HepG2 (cell line): Measurements from ENCODE around the gene ARHGEF26. TPM values are rescaled to one million over a fixed set of nuclear protein-coding genes. Genes with fewer than 3 reads are reported as not detected.

Source experiments
- ATAC-seq: fragments of 200-7000 bp; cut with Tn5 transposase; 3 replicates; pipeline ENCODE4 v1.9.1; 2020; ENCODE audit warnings: mild to moderate bottlenecking, moderate library complexity
- BruUV-seq: library from RNA; stranded (reverse); fragments of 400-500 nt; replicated peaks from 2 replicates; lab custom pipeline; 2021; lab: Mats Ljungman, UMichigan
- CTCF ChIA-PET: fragments of 300-600 bp; formaldehyde crosslinking; extraction: SDS; loops from one replicate; lab custom pipeline; 2021; ENCODE audit warnings: low total read pairs, inconsistent platforms, low intra/inter-chr PET ratio; lab: Yijun Ruan, JAX
- POLR2A ChIA-PET: fragments of 350-600 bp; sonication (Branson Sonifier 250); formaldehyde crosslinking; loops from one replicate; lab custom pipeline; 2020; ENCODE audit warnings: antibody characterized with exemption, inconsistent platforms; lab: Yijun Ruan, JAX
- DNase-seq: peaks from one replicate; pipeline ENCODE4 v3.0.0-alpha.2; 2015; ENCODE audit warnings: low spot score
- FAIRE-seq: peaks from 3 replicates; lab custom pipeline; 2011; peaks lifted over from hg19 to GRCh38; lab: Jason Lieb, UNC
- H2AFZ ChIP-seq: one replicate; pipeline ENCODE4 v1.6.1; 2011; ENCODE audit warnings: low read length, inconsistent platforms
- H3K27ac ChIP-seq: fragments of 300-600 bp; 3 replicates; pipeline ENCODE4 v1.8.0; 2011; ENCODE audit warnings: mixed run types, mild to moderate bottlenecking, mixed read lengths, low read length, inconsistent platforms; ENCODE audit not compliant: insufficient read depth; ENCODE audit errors: extremely low read length
- H3K27me3 ChIP-seq, 2 experiments: fragments of 200-600 bp in 1 of 2; 2 replicates in 1 of 2; 3 replicates in 1 of 2; pipeline versions ENCODE4 v1.6.0 to v1.8.0; 2011; ENCODE audit warnings: low read length in 2 of 2, mild to moderate bottlenecking in 2 of 2, moderate library complexity in 2 of 2, inconsistent platforms in 1 of 2; ENCODE audit not compliant: insufficient read depth in 2 of 2, control insufficient read depth in 1 of 2
- H3K36me3 ChIP-seq, 2 experiments: fragments of 200-600 bp in 1 of 2; replicated peaks in 1 of 2; 2 replicates in 1 of 2; 3 replicates in 1 of 2; pipeline versions ENCODE4 v1.5.1 to v1.8.0; 2011; ENCODE audit warnings: low read length in 2 of 2, inconsistent platforms in 1 of 2; ENCODE audit not compliant: insufficient read depth in 2 of 2, control insufficient read depth in 1 of 2
- H3K4me1 ChIP-seq: 2 replicates; pipeline ENCODE4 v1.5.1; 2012; ENCODE audit warnings: low read length, inconsistent platforms; ENCODE audit not compliant: insufficient read depth
- H3K4me2 ChIP-seq: 2 replicates; pipeline ENCODE4 v1.6.0; 2011; ENCODE audit warnings: low read depth, low read length, inconsistent platforms
- H3K4me3 ChIP-seq, 3 experiments: fragments of 200-600 bp in 1 of 3; sonication (generic), shearing (Covaris generic) in 1 of 3; replicated peaks in 1 of 3; 2 replicates each; pipeline ENCODE4 v1.5.1; 2011 to 2016; ENCODE audit warnings: low read length in 3 of 3, inconsistent platforms in 2 of 3, low read depth in 2 of 3, mild to moderate bottlenecking in 2 of 3, control low read depth in 1 of 3, mixed read lengths in 1 of 3; ENCODE audit not compliant: insufficient read depth in 1 of 3
- H3K79me2 ChIP-seq: one replicate; pipeline ENCODE4 v1.6.1; 2011; ENCODE audit warnings: low read length, inconsistent platforms; ENCODE audit not compliant: insufficient read depth
- H3K9ac ChIP-seq: 2 replicates; pipeline ENCODE4 v1.6.0; 2011; ENCODE audit warnings: mild to moderate bottlenecking, low read depth, low read length, inconsistent platforms; ENCODE audit not compliant: insufficient read depth
- H3K9me3 ChIP-seq: 2 replicates; pipeline ENCODE4 v1.5.1; 2012; ENCODE audit warnings: mild to moderate bottlenecking, low read length
- H4K20me1 ChIP-seq: 2 replicates; pipeline ENCODE4 v1.6.0; 2011; ENCODE audit warnings: inconsistent platforms, mild to moderate bottlenecking, low read length, moderate library complexity; ENCODE audit not compliant: insufficient read depth
- ARID5B ChIP-seq: IDR thresholded peaks from 2 replicates; pipeline ENCODE4 v1.4.0; 2020; ENCODE audit warnings: mild to moderate bottlenecking, missing genetic modification reagents
- ATRX ChIP-seq: sonication (generic); formaldehyde crosslinking; IDR thresholded peaks from 2 replicates; pipeline ENCODE4 v1.4.0; 2020; ENCODE audit warnings: missing genetic modification reagents, borderline replicate concordance
- DDIT3 ChIP-seq: sonication (generic); formaldehyde crosslinking; IDR thresholded peaks from 2 replicates; pipeline ENCODE4 v1.4.0; 2020; ENCODE audit warnings: mild to moderate bottlenecking, missing genetic modification reagents
- JDP2 ChIP-seq: sonication (generic); formaldehyde crosslinking; IDR thresholded peaks from 2 replicates; pipeline ENCODE4 v1.8.1; 2022; ENCODE audit warnings: missing genetic modification reagents, borderline replicate concordance
- MXI1 ChIP-seq: IDR thresholded peaks from 3 replicates; pipeline ENCODE4 v1.6.1; 2012; ENCODE audit warnings: low read depth, low read length, inconsistent platforms, borderline replicate concordance
- NCOR1 ChIP-seq: fragments of 200-600 bp; sonication (generic); IDR thresholded peaks from 2 replicates; pipeline ENCODE4 v1.7.0; 2017; ENCODE audit warnings: antibody characterized with exemption, low read length, borderline replicate concordance
- PPARG ChIP-seq: conservative IDR thresholded peaks from 2 replicates; pipeline ENCODE4 v1.6.1; 2016; ENCODE audit warnings: missing biosample characterization, missing genetic modification reagents
- RCOR2 ChIP-seq: IDR thresholded peaks from 2 replicates; pipeline ENCODE4 v1.6.1; 2016; ENCODE audit warnings: missing biosample characterization, missing genetic modification reagents
- SIX4 ChIP-seq: sonication (generic); formaldehyde crosslinking; IDR thresholded peaks from 2 replicates; pipeline ENCODE4 v1.4.0; 2020; ENCODE audit warnings: missing genetic modification reagents
- ZNF264 ChIP-seq: sonication (generic); formaldehyde crosslinking; IDR thresholded peaks from 2 replicates; pipeline ENCODE4 v1.4.0; 2020; ENCODE audit warnings: missing genetic modification reagents
- ZNF350 ChIP-seq: sonication (generic); formaldehyde crosslinking; IDR thresholded peaks from 2 replicates; pipeline ENCODE4 v1.4.0; 2020; ENCODE audit warnings: mild to moderate bottlenecking, low read depth, missing genetic modification reagents, borderline replicate concordance
- ZNF362 ChIP-seq: sonication (generic); formaldehyde crosslinking; IDR thresholded peaks from 2 replicates; pipeline ENCODE4 v1.4.0; 2020; ENCODE audit warnings: missing genetic modification reagents, mild to moderate bottlenecking, borderline replicate concordance
- ZNF720 ChIP-seq: sonication (generic); formaldehyde crosslinking; IDR thresholded peaks from 2 replicates; pipeline ENCODE4 v1.4.0; 2020; ENCODE audit warnings: missing genetic modification reagents
- ZNF761 ChIP-seq: sonication (generic); formaldehyde crosslinking; conservative IDR thresholded peaks from 2 replicates; pipeline ENCODE4 v1.4.0; 2020; ENCODE audit warnings: mild to moderate bottlenecking, missing genetic modification reagents
- WGBS: methylation state at CpG from one replicate; pipeline ENCODE4 v1.1.6; 2017; ENCODE audit warnings: low lambda C conversion rate; 5-methylcytosine and 5-hydroxymethylcytosine counted together
- in situ Hi-C: cut with HindIII; loops from 2 replicates; pipeline ENCODE4 v1.10.0; 2017; ENCODE audit warnings: low pct_unique_long_range_greater_than_20kb; ENCODE audit not compliant: extremely low pct_ligation_motif_present
- intact Hi-C: fragments of 100-400 bp; cut with micrococcal nuclease; formaldehyde crosslinking; loops from one replicate; pipeline ENCODE4 v1.10.0; 2022; ENCODE audit not compliant: unreplicated experiment
- polyA plus RNA-seq, 8 experiments: library from polyadenylated mRNA; depleted of rRNA in 3 of 8; stranded (reverse) in 7 of 8; unstranded in 1 of 8; fragments of >200 nt; fragmentation: Illumina TruSeq in 4 of 8; extraction: Trizol in 4 of 8; gene quantifications; 2 replicates each; pipeline versions ENCODE4 v1.2.1 to v1.2.3, GENCODE V29; 2011 to 2016; ENCODE audit warnings: low read depth in 4 of 8, missing spikeins in 1 of 8, mixed read lengths in 1 of 8; ENCODE audit not compliant: insufficient read depth in 1 of 8
- total RNA-seq, 5 experiments: library from RNA; depleted of rRNA; stranded (reverse); fragments of >200 nt; fragmentation: Illumina TruSeq; extraction: Trizol; gene quantifications; 2 replicates each; pipeline ENCODE4 v1.2.3, GENCODE V29; 2016; ENCODE audit warnings: low read depth in 1 of 5

Gene ARHGEF26
- total and polyA plus RNA-seq, 2 of the 13 experiments (the other 11 are each of a cell fraction or from before 2014, with no cell fraction given) = 0.74 to 6.1 TPM

- TF ChIP-seq ZNF350 (CRISPR knock-in tag) = no peak
- no peak for TF ChIP-seq ZNF720 (CRISPR knock-in tag)
- TF ChIP-seq JDP2 (CRISPR knock-in tag) = no peak
- TF ChIP-seq ZNF264 (CRISPR knock-in tag) = no peak
- TF ChIP-seq PPARG (CRISPR knock-in tag) = no peak
- TF ChIP-seq, all 625 proteins: peak for 56
These were observed 131.8 kb downstream of the ARHGEF26 start (continued) for GRCh38 chr3:154252759-154253638.

- H2AFZ ChIP-seq = no peak overlapping the region
- no peak for DNase-seq
- no peak overlapping the region for H3K9ac ChIP-seq
- BruUV-seq = no TSS peak
- no peaks in the 10 kb centered on the region for H3K9me3 ChIP-seq
- POLR2A ChIA-PET = no interaction called here
- CTCF ChIA-PET = interaction anchor here (2.4 kb wide), 1 partner anchor 214 kb away, joined by 30 read pairs; no protein-coding TSS in a partner anchor
- no peak overlapping the region for H3K4me2 ChIP-seq
- no peaks in the 10 kb centered on the region for H3K79me2 ChIP-seq
- no peak for ATAC-seq
- no peak overlapping the region for H3K27ac ChIP-seq
- H4K20me1 ChIP-seq = no peaks in the 10 kb centered on the region
- no peak overlapping the region for H3K4me3 ChIP-seq
- WGBS = 97% methylated on average over 8 of the region's 8 CpGs
- in situ Hi-C loops = loop anchor here (5.0 to 10.0 kb wide), 3 partner anchors 130 to 212 kb away; partner anchors contain the start of gene ARHGEF26
- intact Hi-C loops = loop anchor here (5.0 to 10.0 kb wide), 2 partner anchors 130 to 232 kb away; partner anchors contain the start of gene ARHGEF26
- FAIRE-seq = no peak
- peaks cover 27% of the 10 kb centered on the region for H3K4me1 ChIP-seq
- no peaks in the 10 kb centered on the region for H3K27me3 ChIP-seq
- H3K36me3 ChIP-seq = peaks cover 0 to 27% of the 10 kb centered on the region in 2 experiments
- TF ChIP-seq ATRX (CRISPR knock-in tag) (no peak), MXI1 (no peak), ZNF761 (CRISPR knock-in tag) (no peak), ARID5B (no peak), DDIT3 (no peak), SIX4 (no peak), RCOR2 (CRISPR knock-in tag) (no peak), NCOR1 (no peak), ZNF362 (CRISPR knock-in tag) (no peak)
These were observed 133.3 kb downstream of the ARHGEF26 start for GRCh38 chr3:154254527-154254926.
